CMK (cell line): ENCODE results near the gene UGGT2.
"Not testable (repeated sequence)": the region's sequence is repeated elsewhere in the genome, so short reads cannot be mapped to it uniquely, and the experiment has no call there.

Experiments
- DNase-seq: peaks from one replicate; pipeline ENCODE4 v3.0.0-alpha.2; 2010; ENCODE audit warnings: low read depth

Gene UGGT2

GRCh38 chr13:95957331-95957730 lies 95.9 kb downstream of the UGGT2 start:
- no peak for DNase-seq

- no peak for DNase-seq
Measured at GRCh38 chr13:95956589-95957148, 96.5 kb downstream of the UGGT2 start.

- DNase-seq, result no peak
Measured at GRCh38 chr13:95955719-95956118, 97.5 kb downstream of the UGGT2 start.

- DNase-seq, result no peak
Measured at GRCh38 chr13:95955255-95955654, 97.9 kb downstream of the UGGT2 start.

GRCh38 chr13:95954266-95954665 lies 98.9 kb downstream of the UGGT2 start:
- DNase-seq, result no peak

- DNase-seq, result no peak
Measured at GRCh38 chr13:95950103-95950502, 103.1 kb downstream of the UGGT2 start.

- DNase-seq, result no peak
Measured at GRCh38 chr13:95948656-95949055, 104.5 kb downstream of the UGGT2 start.

GRCh38 chr13:95937714-95938320 lies 115.4 kb downstream of the UGGT2 start:
- peak; percentile 34 for DNase-seq

GRCh38 chr13:95931300-95932025 lies 121.7 kb downstream of the UGGT2 start:
- no peak for DNase-seq

GRCh38 chr13:95929430-95929829 lies 123.8 kb downstream of the UGGT2 start:
- DNase-seq, result no peak

- not testable (repeated sequence) for DNase-seq
Measured at GRCh38 chr13:95928367-95928906, 124.8 kb downstream of the UGGT2 start.

- no peak for DNase-seq
Measured at GRCh38 chr13:95926231-95926630, 127.0 kb downstream of the UGGT2 start.

GRCh38 chr13:95924389-95924994 lies 128.7 kb downstream of the UGGT2 start:
- peak; percentile 15 for DNase-seq

GRCh38 chr13:95921485-95921884 lies 131.7 kb downstream of the UGGT2 start:
- no peak for DNase-seq

GRCh38 chr13:95920485-95920884 lies 132.7 kb downstream of the UGGT2 start:
- no peak for DNase-seq

- no peak for DNase-seq
Measured at GRCh38 chr13:95918860-95919259, 134.3 kb downstream of the UGGT2 start.

- DNase-seq, result no peak
Measured at GRCh38 chr13:95914991-95915501, 138.2 kb downstream of the UGGT2 start.

GRCh38 chr13:95906999-95907398 lies 146.2 kb downstream of the UGGT2 start:
- no peak for DNase-seq

GRCh38 chr13:95903569-95903968 lies 149.6 kb downstream of the UGGT2 start:
- no peak for DNase-seq

- DNase-seq, result no peak
Measured at GRCh38 chr13:95902741-95903140, 150.5 kb downstream of the UGGT2 start.

- DNase-seq, result no peak
Measured at GRCh38 chr13:95898256-95898655, 154.9 kb downstream of the UGGT2 start.

- DNase-seq, result no peak
Measured at GRCh38 chr13:95896301-95896700, 156.9 kb downstream of the UGGT2 start.

GRCh38 chr13:95893861-95894260 lies 159.3 kb downstream of the UGGT2 start:
- DNase-seq, result no peak
